ENCODE results near the gene ARHGAP45. TPM values are rescaled to one million over a fixed set of nuclear protein-coding genes. Genes with fewer than 3 reads are reported as not detected.

The ARHGAP45 gene
- total RNA-seq, 3 donors from 2014 or later (not counting 1 experiment from before 2014, with no cell fraction given): 535 to 601 (median 560) TPM

DNA sequence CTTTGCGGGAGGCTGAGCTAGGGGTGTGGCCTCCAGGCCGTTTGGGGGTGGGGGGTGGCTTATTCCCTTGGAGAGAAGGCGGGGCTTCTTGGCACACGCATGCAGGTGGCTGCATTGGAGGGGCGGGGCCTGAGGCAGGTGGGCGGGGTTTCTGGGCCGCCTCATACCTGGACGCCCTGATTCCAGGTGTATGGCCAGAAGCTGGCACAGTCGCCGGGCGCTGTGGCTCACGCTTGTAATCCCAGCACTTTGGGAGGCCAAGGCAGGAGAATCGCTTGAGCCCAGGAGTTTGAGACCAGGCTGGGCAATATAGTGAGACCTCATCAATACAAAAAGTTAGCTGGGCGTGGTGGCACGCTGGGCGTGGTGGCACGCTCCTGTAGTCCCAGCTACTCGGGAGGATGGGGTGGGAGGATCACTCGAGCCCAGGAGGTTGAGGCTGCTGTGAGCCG, 19.2 kb upstream of the ARHGAP45 start:
- Mint-ChIP-seq H3K4me1 (peaks cover 0 to 5% of the 10 kb centered on the region in 2 donors), H3K9me3 (no peaks in the 10 kb centered on the region), H3K27me3 (ENCODE audit: low read depth in 2 of 2) (no peaks in the 10 kb centered on the region), H3K36me3 (no peaks in the 10 kb centered on the region), H3K4me3 (no peak overlapping the region), H3K27ac (no peak overlapping the region)
- Histone ChIP-seq H3K9me3 (ENCODE audit: control insufficient read depth, insufficient read depth, low read length) (no peaks in the 10 kb centered on the region), H3K4me1 (ENCODE audit: control insufficient read depth, insufficient read depth, low read length) (peaks cover 10% of the 10 kb centered on the region), H3K36me3 (ENCODE audit: control insufficient read depth, insufficient read depth, low read length) (peaks cover 38% of the 10 kb centered on the region), H3K4me3 (ENCODE audit: low read length) (no peak overlapping the region), H3K27ac (ENCODE audit: low read length) (no peak overlapping the region), H3K27me3 (ENCODE audit: control insufficient read depth, insufficient read depth, low read length) (no peaks in the 10 kb centered on the region)
- WGBS (ENCODE audit: insufficient coverage): 89% methylated on average over 20 of the region's 20 CpGs
- TF ChIP-seq, protein P1, sequence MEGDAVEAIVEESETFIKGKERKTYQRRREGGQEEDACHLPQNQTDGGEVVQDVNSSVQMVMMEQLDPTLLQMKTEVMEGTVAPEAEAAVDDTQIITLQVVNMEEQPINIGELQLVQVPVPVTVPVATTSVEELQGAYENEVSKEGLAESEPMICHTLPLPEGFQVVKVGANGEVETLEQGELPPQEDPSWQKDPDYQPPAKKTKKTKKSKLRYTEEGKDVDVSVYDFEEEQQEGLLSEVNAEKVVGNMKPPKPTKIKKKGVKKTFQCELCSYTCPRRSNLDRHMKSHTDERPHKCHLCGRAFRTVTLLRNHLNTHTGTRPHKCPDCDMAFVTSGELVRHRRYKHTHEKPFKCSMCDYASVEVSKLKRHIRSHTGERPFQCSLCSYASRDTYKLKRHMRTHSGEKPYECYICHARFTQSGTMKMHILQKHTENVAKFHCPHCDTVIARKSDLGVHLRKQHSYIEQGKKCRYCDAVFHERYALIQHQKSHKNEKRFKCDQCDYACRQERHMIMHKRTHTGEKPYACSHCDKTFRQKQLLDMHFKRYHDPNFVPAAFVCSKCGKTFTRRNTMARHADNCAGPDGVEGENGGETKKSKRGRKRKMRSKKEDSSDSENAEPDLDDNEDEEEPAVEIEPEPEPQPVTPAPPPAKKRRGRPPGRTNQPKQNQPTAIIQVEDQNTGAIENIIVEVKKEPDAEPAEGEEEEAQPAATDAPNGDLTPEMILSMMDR (IDR thresholded peaks at IDR 0.05): no peak
- ATAC-seq (no peak), DNase-seq (no peak)
- intact Hi-C loops (cut with micrococcal nuclease): no loop called here

DNA sequence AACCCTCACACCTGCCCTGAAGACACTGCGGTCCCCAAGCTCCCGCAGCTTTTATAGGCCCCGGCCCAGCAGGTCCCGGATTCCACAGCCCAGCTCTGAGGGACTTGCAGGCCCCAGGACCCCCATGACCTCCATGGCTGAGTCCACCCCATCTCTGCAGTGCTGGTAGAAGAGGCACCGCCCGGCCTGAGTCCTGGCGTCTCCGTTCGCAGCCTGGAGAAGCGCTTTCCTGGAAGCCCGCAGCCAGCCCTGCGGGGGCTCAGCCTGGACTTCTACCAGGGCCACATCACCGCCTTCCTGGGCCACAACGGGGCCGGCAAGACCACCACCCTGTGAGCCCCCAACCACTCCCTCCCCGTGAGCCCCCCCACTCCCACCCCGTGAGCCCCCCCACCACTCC, 17.9 kb upstream of the ARHGAP45 start:
- H3K9me3 ChIP-seq (ENCODE audit: control insufficient read depth, insufficient read depth, low read length): no peaks in the 10 kb centered on the region
- DNase-seq (no peak), ATAC-seq (no peak)
- H3K27me3 ChIP-seq (ENCODE audit: control insufficient read depth, insufficient read depth, low read length): no peaks in the 10 kb centered on the region
- Mint-ChIP-seq H3K36me3 (no peaks in the 10 kb centered on the region), H3K27ac (no peak overlapping the region), H3K4me1 (peaks cover 0 to 5% of the 10 kb centered on the region in 2 donors), H3K27me3 (ENCODE audit: low read depth in 2 of 2) (no peaks in the 10 kb centered on the region), H3K9me3 (no peaks in the 10 kb centered on the region), H3K4me3 (no peak overlapping the region)
- TF ChIP-seq, protein P1 (IDR thresholded peaks at IDR 0.05): no peak
- peaks cover 10% of the 10 kb centered on the region for H3K4me1 ChIP-seq (ENCODE audit: control insufficient read depth, insufficient read depth, low read length)
- intact Hi-C loops (cut with micrococcal nuclease): no loop called here
- WGBS (ENCODE audit: insufficient coverage): 96% methylated on average over 15 of the region's 17 CpGs
- no peak overlapping the region for H3K27ac ChIP-seq (ENCODE audit: low read length)
- no peak overlapping the region for H3K4me3 ChIP-seq (ENCODE audit: low read length)
- peaks cover 34% of the 10 kb centered on the region for H3K36me3 ChIP-seq (ENCODE audit: control insufficient read depth, insufficient read depth, low read length)

DNA sequence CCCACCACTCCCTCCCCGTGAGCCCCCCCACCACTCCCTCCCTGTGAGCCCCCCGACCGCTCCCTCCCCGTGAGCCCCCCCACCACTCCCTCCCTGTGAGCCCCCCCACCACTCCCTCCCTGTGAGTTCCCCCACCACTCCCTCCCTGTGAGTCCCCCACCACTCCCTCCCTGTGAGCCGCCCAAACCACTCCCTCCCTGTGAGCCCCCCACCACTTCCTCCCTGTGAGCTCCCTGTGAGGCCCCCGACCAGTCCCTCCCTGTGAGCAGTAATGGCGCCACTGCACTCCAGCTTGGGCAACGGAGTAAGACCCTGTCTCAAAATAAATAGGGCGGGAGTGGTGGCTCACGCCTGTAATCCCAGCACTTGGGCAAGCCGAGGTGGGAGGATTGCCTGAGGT, 17.2 kb upstream of the ARHGAP45 start:
- intact Hi-C loops (cut with micrococcal nuclease): no loop called here
- ATAC-seq: no peak
- 74% methylated on average over 7 of the region's 11 CpGs for WGBS (ENCODE audit: insufficient coverage)

More for the DNA sequence above, 17.2 kb upstream of the ARHGAP45 start:
- Histone ChIP-seq H3K27ac (ENCODE audit: low read length) (no peak overlapping the region), H3K36me3 (ENCODE audit: control insufficient read depth, insufficient read depth, low read length) (peaks cover 36% of the 10 kb centered on the region), H3K4me1 (ENCODE audit: control insufficient read depth, insufficient read depth, low read length) (peaks cover 10% of the 10 kb centered on the region), H3K9me3 (ENCODE audit: control insufficient read depth, insufficient read depth, low read length) (no peaks in the 10 kb centered on the region), H3K4me3 (ENCODE audit: low read length) (no peak overlapping the region), H3K27me3 (ENCODE audit: control insufficient read depth, insufficient read depth, low read length) (no peaks in the 10 kb centered on the region)
- Mint-ChIP-seq H3K27ac (no peak overlapping the region), H3K36me3 (no peaks in the 10 kb centered on the region), H3K9me3 (no peaks in the 10 kb centered on the region), H3K4me1 (peaks cover 0 to 5% of the 10 kb centered on the region in 2 donors), H3K27me3 (ENCODE audit: low read depth in 2 of 2) (no peaks in the 10 kb centered on the region), H3K4me3 (no peak overlapping the region)
- no peak for DNase-seq
- TF ChIP-seq, protein P1 (IDR thresholded peaks at IDR 0.05): no peak
